Adrenal gland (tissue), 5 donors: ENCODE data around the gene G3BP2.

Source experiments
- POLR2A ChIP-seq, 2 donors: fragments of 450-650 bp; IDR thresholded peaks; one replicate each; pipeline ENCODE4 v1.6.1; 2017; ENCODE audit warnings: antibody characterized with exemption in 2 of 2, mild to moderate bottlenecking in 2 of 2, moderate library complexity in 1 of 2
- TF ChIP-seq, protein P1 (sequence below), 6 experiments: fragments of 450-650 bp in 4 of 6; fragments of 200-600 bp in 2 of 6; sonication (generic) in 1 of 6; IDR thresholded peaks; 1 replicate in 5 of 6; 2 replicates in 1 of 6; pipeline versions ENCODE4 v1.5.1 to v1.8.0; 2016 to 2021; ENCODE audit warnings: antibody characterized with exemption in 6 of 6, mild to moderate bottlenecking in 2 of 6, moderate library complexity in 1 of 6
- donor health status: DM: no; HTN: no; CAD: no.

DNA sequence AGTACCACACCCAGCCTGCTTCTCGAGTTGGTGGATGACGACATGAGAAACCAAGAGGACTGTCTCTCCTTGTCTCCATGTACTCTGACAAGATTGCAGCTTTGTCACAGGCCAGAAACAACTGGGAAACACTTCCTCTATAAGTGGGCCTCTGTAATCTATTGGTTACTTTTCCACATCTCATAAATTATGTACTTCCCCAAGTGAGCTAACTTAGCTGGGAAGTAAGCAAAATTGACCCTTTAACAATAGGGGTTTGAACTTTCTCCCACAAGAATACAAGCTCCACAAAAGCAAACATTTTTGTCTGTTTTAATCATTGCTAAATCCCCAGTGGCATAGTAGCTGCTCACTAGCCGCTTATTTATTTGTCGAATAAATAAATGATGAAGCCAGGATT, 37.0 kb upstream of the G3BP2 start:
- TF ChIP-seq, protein P1, sequence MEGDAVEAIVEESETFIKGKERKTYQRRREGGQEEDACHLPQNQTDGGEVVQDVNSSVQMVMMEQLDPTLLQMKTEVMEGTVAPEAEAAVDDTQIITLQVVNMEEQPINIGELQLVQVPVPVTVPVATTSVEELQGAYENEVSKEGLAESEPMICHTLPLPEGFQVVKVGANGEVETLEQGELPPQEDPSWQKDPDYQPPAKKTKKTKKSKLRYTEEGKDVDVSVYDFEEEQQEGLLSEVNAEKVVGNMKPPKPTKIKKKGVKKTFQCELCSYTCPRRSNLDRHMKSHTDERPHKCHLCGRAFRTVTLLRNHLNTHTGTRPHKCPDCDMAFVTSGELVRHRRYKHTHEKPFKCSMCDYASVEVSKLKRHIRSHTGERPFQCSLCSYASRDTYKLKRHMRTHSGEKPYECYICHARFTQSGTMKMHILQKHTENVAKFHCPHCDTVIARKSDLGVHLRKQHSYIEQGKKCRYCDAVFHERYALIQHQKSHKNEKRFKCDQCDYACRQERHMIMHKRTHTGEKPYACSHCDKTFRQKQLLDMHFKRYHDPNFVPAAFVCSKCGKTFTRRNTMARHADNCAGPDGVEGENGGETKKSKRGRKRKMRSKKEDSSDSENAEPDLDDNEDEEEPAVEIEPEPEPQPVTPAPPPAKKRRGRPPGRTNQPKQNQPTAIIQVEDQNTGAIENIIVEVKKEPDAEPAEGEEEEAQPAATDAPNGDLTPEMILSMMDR (IDR thresholded peaks at IDR 0.05), result no peak
- no peak for TF ChIP-seq POLR2A (IDR thresholded peaks at IDR 0.05)
